SU-DHL-6 (cell line): ENCODE data around the gene PNPLA7.

ENCODE experiments used
- EZH2phosphoT487 ChIP-seq: fragments of 200-600 bp; sonication (generic), shearing (Covaris generic); conservative IDR thresholded peaks from 2 replicates; pipeline ENCODE4 v1.6.1; 2018; ENCODE audit warnings: mild to moderate bottlenecking, antibody characterized with exemption, low read length, moderate library complexity, mixed read lengths
- TF ChIP-seq, protein P1 (sequence below): fragments of 200-600 bp; sonication (generic); IDR thresholded peaks from one replicate; pipeline ENCODE4 v1.5.1; 2017; ENCODE audit warnings: antibody characterized with exemption, mild to moderate bottlenecking, low read length, moderate library complexity; ENCODE audit not compliant: insufficient read depth, poor library complexity, severe bottlenecking

GRCh38 chr9:137449931-137450538, 100.2 kb downstream of the PNPLA7 start:
- TF ChIP-seq, protein P1, sequence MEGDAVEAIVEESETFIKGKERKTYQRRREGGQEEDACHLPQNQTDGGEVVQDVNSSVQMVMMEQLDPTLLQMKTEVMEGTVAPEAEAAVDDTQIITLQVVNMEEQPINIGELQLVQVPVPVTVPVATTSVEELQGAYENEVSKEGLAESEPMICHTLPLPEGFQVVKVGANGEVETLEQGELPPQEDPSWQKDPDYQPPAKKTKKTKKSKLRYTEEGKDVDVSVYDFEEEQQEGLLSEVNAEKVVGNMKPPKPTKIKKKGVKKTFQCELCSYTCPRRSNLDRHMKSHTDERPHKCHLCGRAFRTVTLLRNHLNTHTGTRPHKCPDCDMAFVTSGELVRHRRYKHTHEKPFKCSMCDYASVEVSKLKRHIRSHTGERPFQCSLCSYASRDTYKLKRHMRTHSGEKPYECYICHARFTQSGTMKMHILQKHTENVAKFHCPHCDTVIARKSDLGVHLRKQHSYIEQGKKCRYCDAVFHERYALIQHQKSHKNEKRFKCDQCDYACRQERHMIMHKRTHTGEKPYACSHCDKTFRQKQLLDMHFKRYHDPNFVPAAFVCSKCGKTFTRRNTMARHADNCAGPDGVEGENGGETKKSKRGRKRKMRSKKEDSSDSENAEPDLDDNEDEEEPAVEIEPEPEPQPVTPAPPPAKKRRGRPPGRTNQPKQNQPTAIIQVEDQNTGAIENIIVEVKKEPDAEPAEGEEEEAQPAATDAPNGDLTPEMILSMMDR: no peak
- TF ChIP-seq EZH2phosphoT487: no peak
